CD4-positive, alpha-beta T cell treated with Interleukin-4 for 1 hour (primary cell): ENCODE measurements around the gene WBP11.
A peak's percentile ranks its signal among the peaks of the same experiment; 100 is the strongest.

Experiments used
- DNase-seq, 2 donors: peaks; one replicate each; pipeline ENCODE4 v3.0.0-alpha.2; 2020 to 2022

WBP11 gene

DNA sequence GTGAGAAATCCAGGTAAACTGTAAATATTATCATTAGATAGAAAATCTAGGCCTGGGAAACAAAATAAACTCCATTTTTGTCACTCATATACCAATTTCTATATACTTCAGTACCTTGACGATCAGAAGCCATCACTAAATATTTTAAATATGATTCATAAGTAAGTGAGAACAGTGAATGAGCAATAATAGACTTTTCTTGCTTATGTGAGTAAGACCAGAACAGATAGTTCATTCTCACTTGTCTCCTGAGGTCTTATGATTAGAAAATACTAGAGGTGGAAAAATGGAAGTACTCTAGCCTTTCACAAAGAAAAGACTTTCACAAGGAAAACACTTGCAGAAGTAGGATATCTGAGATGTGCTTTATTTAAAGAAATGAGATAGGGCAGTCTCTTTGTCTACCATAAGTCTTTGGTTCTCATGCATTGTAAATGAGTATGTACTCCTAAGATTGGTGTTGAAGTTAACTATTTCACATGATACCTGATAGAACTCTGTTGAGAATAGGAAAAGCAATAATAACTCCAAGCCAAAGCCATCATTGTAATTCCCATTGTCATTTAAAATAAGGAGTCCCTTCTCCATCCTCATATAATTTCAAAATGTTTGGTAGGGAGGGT, 20.8 kb upstream of the WBP11 start:
- DNase-seq, result no peak

DNA sequence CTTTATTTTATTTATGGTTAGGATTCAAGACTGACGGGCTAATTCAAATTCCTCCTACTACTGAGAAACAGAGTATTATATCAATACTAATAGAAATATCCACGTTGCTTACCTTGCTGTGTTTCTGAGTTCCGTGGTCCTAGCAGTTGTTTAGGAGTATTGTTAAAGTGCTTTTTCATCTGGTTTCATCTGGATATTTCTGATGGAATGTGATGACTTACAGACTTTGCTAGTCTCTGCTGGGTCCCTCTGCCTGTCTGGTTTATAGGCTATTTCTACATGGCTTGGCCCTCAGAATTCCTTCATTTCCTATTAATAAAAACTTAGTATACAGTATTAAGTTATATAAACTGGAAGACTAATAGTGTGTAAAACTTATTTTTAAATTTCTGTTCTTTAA, 10.7 kb upstream of the WBP11 start, which contains the start of gene SMCO3:
Gene SMCO3, minus strand, starts transcription at position 169 of the 400 bp plus-strand sequence. CDS start 7,502 bp downstream, outside the sequence.
- DNase-seq, result no peak

DNA sequence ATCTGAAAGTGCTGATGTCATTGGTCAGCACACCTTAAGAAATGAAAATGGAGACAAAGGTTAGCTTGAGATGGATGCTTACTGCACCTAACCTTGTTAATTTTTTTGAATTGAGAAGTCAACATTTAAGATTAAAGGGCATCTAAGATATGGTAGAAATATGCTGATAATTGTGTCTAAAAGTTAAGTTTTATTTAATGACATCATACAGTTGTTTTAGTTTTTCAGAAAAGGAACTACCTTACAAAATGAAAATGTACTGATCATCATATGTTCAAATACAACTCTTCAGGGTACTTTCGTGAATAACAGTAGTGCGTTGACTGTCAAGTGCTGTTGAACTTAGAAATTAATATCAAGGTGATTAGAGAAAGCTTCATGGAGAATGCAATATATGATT, 8.2 kb upstream of the WBP11 start:
- no peak for DNase-seq

DNA sequence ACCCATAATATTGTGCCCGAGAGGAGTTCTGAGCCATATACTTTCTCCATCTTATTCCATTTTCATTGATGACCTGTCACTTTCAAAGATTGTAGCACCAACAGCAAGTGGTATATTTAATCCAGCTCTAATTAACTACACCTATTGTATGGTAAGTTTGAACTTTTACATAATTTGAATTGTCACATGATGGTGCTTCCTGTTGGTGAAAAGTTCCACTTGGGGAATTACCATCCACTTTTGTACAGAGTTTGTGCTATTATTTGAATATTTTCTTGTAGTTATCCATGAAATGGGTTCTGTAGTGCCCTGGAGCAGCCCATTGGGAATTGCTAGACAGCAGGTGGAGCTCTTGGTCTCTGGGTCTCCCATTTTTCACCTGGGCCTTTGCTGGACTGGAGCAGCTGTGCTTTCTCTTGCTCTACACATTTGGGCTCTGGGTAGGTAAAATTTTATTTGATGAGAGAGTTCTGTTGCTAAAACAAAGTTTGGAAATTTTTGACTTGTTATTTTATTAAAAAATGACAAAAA, 7.7 kb upstream of the WBP11 start:
- no peak for DNase-seq

DNA sequence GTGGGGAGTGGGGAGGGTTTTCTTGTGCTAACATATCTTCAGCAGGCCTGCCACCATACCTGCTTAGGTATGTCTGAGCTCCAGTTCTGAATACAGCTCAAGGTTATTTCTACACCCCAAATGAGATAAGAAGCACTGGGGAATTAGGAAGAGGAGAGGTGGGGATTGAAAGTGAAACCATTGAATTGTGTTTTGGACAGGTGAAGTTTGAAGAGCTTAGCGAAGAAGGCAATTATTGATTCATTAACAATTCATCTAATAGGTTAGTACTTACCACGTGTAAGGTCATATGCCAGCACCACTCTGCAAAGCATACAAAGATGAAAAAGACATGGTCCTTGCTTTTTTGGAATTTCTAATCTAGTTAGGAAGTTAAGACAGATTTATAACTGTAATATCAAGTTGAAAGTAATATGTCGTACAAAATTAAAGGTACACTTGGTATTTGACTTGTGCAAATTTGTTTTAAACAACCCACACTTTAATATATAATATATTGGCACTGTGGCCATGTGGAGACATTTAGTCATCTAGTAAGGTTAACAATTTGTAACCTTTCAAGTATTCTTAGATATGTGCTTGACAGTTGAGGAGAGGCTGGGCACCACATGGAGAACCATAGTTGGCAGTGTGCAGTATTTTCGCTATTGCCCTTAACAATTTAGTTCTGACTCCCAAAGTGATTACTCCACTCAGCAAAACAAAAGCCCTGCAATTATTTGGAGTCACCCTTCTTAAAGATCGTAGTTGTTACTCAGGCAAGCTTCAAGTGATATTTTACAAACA, 7.1 kb upstream of the WBP11 start:
- no peak for DNase-seq

DNA sequence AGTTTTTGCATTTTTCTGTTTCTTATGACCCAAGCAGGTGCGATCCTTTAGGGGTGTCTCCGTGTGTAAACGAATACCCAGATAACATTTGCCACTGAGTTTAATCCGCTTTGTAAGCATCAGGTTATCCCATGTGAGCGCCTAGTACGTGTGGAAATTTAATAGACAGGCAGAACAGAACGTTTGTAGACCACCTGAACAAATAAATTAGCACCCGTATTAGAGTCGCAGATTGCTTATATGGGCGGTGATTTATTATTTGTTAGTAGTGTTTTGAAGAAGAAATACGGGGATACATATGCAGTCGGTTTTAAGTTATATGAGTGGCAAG, 517 bp upstream of the WBP11 start:
- DNase-seq, result no peak

DNA sequence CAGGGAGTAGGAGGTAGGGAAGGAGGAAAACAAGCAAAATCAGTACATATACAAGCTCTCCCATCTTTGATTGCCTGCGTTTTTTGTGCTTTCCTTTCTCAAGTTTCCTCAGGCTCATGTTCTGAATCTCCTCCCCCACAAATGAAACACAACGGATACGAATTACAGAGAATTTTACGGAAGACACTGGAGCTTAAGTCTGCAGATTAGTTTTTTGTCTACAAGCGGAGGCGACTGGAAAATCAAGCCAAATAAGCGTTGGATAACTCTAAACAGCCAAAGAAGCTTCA, 612 bp downstream of the WBP11 start:
- no peak for DNase-seq

DNA sequence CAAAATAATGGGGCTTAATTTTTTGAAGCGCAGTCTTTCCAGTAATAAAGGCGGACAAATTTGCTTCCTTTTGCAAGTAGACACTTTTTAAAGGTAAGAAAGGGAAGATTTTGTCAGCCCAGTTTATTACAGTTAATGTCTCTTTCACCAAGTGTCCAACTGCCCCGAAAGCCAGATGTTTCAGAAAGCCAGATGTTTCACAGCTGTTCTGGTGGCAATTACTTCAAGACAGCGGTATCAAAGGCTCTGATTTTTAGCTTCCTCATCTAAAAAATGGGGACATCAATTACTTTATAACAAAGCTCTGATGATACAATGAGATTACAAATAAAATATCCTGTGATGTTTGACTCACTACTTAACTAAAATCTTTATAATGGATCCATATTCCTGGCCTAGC, 1.0 kb downstream of the WBP11 start:
- DNase-seq, result peak in 1 of 2 donors; percentile 11

DNA sequence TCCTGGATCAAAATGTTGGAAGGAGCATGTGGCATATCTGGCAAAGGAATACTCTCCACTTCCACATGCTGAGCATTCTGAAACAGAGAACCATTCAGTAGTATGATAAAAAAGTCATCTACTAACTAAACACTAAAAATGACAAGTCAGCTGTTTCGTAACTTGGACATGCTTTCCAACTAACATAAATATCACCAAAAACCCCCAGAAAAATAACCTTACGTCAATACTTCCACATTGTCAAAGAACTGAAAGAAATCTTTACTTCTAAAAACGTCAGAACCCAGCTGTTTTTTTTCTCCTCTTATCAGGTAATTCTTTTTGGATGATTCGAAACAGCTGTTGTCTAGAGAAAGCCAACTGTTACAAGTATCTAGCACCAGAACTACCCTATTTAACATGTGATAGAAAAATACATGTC, 8.2 kb downstream of the WBP11 start:
- DNase-seq, result no peak

DNA sequence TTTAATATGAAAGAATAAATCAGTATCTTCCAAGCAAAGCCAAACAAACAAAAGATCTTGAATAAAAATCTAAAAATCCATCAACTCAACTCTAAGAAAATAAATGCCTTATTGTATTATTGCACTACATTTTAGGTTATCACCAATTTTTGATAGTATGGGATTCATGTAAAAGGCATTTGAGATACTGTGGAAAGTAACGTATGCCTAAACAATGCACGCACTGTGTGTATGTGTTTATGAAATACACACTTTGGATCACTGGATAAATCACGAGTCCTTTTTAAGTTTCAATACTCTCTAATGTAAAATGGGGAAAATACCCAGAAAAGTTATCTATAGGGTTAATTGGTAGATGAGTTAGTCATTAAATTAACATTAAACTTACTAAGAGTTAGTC, 17.7 kb downstream of the WBP11 start:
- DNase-seq, result no peak

DNA sequence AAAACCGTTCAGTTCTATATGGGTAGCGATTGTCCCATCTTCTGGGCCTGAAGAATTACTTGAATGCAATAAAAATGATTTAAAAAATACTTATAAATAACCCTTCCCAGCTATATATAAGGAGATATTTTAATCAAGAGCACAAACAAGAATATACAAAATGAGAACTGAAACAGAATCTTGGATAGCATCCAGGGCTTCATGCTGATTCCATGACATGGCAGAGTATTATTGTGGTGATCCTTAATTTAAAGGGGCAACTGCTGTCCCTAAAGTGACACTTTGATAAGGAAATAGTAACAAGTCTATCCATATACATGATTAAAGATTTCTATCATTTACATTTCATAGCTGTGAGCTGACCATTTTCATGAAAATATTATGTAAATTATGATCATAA, 18.8 kb downstream of the WBP11 start:
- no peak for DNase-seq

DNA sequence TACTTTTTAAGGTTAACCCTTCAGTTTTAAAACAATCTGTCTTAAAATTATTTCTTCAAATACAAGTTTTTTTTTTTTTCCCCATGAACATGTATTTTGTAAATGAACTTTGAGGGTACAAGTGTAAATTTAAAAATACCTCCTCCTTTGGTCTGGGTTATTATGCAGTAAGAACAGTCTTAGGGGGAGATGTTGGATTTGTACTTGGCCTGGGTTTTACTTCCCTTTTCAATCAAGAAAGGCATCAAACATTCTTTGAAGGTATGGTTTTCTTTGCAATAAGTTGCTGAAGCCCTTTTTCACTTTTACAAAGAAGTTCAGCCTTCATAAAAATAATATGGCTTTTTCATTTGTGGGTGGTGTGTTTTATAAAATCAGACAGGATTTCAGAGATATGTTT, 20.5 kb downstream of the WBP11 start:
- no peak for DNase-seq

DNA sequence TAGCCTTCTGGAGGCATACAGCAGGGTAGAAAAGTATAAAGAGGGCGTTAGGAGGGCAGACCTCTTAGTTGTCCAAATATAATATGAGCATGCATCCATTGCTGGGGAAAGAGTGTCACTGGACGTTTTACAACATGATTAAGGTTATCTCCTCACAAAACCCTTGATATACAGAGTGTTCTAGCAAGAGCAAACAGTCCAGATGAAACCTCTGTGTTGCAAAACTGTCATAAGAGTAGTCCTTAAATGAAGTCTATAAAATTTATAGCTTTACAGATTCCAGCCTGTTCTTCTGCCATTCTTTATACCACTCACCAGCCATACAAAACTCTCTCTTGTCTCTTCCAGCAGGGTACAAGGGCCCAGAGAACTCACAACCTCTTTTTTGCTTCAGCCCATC, 21.7 kb downstream of the WBP11 start:
- no peak for DNase-seq

DNA sequence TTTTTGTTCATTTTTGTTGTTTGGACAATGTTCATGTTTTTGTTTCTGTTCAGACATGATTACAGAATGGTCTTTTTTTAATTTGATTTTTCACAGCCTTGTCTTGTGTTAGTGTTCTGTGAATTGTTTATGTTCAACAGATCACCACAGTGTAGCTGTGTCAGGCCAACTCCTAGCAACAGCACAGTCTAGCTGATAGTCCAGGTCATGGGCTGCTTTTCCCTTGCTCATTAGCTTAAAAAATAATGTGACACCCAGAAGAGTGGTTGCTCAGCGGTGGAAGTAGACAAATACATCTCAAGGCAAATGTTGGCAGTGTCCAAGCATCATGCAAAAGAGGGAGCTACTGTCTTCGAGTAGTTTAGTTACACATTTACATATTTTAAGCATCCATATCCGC, 22.4 kb downstream of the WBP11 start:
- DNase-seq, result no peak

DNA sequence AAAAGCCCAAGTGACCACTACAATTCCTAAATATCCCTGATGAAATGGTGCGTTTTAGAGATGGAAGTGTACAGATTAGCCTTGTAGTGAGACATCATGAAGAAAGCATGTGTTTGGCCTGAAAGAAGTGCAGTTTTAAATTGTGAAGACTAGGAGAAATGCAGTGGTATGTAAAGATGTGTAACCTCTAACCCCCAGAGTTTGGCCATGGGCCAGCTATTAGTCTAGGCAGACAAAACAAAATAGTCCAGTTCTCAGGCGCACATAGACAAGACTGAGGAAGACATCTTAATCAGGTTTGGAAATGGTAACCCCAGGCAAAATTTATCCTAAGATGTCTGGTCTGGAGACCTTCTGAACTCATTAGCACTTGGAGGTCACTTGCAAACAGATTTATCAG, 23.4 kb downstream of the WBP11 start:
- DNase-seq, result no peak

DNA sequence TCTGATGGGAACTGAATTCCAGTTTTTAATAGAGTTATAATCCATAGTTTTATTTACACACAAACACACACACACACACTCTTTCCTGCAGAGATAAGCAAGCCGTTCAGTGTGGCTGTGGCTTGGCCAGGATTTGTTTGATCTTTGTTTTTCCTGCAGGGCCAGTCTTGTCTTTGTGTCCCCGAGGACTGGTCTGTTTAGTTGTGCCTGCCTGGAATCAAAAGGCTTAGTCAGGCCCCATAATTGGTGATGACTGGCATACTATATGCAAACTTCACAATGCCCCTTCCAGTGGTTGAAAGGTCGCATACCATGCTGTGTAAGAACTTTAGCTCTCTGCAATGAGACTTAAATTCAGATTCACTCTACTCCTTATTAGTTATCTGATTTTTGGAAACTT, 26.0 kb downstream of the WBP11 start:
- DNase-seq, result no peak

DNA sequence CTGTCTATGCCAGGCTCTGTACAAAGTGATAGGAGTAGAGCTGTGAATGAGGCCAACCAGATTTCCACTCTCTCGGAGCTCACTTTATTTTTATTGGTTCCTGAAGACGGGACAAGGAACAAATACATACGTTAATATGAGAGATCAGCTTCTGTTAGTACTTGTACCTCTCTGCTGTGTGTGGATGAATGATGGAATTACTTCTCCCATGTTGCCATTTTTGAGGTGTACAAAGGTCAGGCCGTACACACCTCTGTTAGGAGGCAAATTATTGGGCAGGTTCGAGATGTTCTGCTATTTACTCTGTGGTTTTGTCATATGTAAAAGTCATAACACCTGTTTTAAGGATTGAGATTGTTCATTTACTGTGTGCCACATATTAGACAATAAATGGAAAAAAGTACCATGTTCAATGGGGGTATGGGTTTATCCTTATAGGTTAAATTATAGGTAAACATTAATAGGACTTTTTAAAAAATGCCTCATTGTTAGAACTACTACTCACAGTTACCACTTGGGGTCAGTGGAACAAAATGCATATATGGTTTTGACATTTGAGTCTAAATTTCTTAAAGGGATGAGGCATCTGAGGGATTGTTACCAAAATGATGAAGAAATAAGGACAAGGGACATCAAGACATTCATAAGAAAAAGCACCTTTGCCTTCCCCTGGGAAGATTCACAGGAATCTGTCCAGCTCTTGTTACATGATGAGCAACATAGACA, 26.9 kb downstream of the WBP11 start:
- DNase-seq, result peak in 1 of 2 donors; percentile 42

DNA sequence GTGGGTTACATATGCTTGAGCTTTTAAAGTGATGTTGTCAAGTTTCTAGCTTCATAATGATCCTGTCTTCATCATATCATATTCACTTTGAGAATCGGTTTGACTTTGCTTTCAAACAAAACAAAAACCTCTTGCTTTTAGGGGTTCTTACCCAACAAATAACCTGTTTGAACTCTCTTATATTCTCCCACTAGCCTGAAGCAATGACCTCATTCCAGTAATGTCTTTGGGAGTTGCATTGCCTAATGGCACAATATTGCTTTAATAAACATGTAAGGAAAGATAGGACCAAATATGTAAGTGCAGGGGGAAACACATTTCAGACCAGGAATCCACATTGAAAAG, 27.7 kb downstream of the WBP11 start:
- no peak for DNase-seq

DNA sequence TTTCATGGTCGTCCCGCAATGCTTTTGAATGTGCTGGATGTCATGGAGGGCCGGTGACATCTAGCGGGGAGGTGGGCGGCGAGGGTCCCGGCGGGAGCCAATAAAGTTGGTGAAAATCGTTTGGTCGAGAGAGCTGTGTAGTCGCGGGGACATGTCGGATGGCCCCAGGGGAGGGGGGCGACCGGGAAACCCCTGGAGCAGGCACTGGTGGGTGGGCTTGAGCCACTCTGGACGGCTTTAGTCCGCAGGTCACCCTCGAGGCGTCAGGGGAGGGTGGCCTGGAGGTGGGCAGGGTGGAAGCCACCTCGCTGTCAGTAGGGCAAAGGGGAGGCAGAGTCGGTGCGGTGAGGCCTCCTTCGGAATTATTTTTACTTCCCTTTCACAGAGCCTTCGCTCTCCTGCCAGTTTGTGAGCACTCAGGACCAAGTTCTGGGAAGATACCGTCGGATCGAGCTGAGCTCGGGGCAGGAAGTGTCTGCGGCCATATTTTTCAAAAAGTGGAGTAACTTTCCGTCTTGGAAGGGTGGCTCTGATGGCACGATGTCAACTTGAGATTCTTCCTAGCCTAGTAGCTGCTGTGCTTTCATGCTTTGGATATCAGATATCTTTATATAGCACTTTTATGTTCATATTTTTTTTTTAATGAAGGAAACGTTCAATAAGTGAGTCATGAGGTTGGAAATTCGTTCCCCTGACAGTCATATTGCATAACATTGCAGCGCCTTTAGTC, 28.2 kb downstream of the WBP11 start:
- DNase-seq, result peak; percentile 16 to 39

DNA sequence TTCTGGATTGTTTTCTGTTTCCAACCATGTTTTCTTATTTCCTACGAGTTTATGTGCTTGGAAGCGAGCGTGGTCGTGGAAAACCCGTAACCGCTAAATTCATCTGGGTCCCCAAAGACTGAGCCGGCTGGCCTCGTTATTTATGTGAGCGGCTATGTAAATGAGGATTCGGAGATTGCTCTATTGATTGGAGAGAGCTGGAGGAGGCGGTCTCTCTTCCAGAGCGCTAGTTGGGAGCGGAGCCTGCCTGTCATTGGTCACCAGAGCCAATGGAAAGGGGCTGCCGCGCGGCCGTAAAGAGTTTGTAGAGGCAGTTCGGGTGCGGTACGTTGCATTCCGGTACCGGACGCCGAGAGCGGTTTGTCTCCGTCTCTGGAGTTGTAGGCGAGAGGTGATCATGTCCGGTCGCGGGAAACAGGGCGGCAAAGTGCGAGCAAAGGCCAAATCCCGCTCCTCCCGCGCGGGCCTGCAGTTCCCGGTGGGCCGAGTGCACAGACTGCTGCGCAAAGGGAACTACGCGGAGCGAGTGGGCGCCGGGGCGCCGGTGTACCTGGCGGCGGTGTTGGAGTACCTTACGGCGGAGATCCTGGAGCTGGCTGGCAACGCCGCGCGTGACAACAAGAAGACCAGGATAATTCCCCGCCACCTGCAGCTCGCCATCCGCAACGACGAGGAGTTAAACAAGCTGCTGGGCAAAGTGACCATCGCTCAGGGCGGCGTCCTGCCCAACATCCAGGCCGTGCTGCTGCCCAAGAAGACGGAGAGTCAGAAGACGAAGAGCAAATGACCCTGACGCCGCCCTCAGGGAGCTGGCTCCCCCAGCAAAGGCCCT, 29.0 kb downstream of the WBP11 start:
- DNase-seq, result peak; percentile 95 to 96

DNA sequence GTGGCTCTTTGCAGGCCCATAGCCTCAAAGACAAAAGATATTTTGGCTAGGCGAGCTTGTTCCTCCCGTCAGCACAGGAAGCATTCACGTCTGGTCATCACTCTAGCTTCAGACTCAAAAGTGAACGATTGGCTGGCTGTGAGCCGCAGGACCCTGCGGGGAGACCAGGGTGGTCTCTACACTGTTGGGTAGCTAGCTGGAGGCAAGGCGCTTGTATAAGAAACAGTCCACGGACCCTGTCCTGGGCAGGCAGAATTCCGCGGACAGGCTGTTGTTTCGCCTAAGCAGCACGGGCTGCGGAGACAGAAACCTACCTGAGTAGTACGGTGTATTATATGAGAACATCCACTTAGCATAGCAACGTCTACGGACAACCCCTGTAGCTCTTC, 29.6 kb downstream of the WBP11 start:
- no peak for DNase-seq

DNA sequence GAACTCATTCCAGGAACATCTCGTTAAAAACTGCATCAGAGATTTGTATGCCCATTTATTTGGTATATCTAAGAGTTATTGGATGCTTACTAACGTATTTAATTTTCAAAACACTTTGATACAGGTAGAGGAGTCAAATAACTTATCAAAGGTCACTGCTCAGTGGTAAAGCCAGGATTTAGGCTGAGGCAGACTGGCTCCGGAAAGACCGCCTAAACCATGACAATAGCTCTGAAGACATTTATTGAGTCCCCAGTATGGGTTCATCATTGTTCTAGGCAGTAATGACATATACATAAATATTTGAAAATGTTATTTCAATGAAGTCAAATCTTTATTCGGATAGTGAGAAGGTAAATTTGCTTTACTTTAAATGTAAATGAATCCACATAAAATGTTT, 30.3 kb downstream of the WBP11 start:
- DNase-seq, result no peak
